NCI-H1105 treated with DMSO at 0.1 percent for 48 hours (cell line): Measurements from ENCODE around the gene GLT8D2.

Source experiments
- DNase-seq: peaks from one replicate; lab custom pipeline; 2025; lab: John Stamatoyannopoulos, UW

Gene GLT8D2

GRCh38 chr12:104049903-104050356 is at the start of gene GLT8D2:
TSS of gene GLT8D2 (minus strand) at chr12:104050187. CDS start at chr12:104019648, 30,539 bp downstream.
- DNase-seq: peak; percentile 25

- DNase-seq: no peak
Measured at GRCh38 chr12:104097954-104098353, 48.0 kb upstream of the GLT8D2 start.

GRCh38 chr12:104095289-104095688 is 45.3 kb upstream of the GLT8D2 start:
- no peak for DNase-seq

GRCh38 chr12:104094284-104094683 is 44.3 kb upstream of the GLT8D2 start:
- no peak for DNase-seq

- DNase-seq: no peak
Measured at GRCh38 chr12:104091136-104091535, 41.1 kb upstream of the GLT8D2 start.

GRCh38 chr12:104090685-104091084 is 40.7 kb upstream of the GLT8D2 start:
- no peak for DNase-seq

GRCh38 chr12:104083769-104084475 is 33.9 kb upstream of the GLT8D2 start:
- DNase-seq: no peak

- no peak for DNase-seq
Measured at GRCh38 chr12:104080764-104081163, 30.8 kb upstream of the GLT8D2 start.

- no peak for DNase-seq
Measured at GRCh38 chr12:104079024-104079423, 29.0 kb upstream of the GLT8D2 start.

- DNase-seq: no peak
Measured at GRCh38 chr12:104073699-104074098, 23.7 kb upstream of the GLT8D2 start.

GRCh38 chr12:104072099-104072498 is 22.1 kb upstream of the GLT8D2 start:
- no peak for DNase-seq

- DNase-seq: no peak
Measured at GRCh38 chr12:104064842-104065427, 14.9 kb upstream of the GLT8D2 start.

- DNase-seq: peak; percentile 89
Measured at GRCh38 chr12:104064031-104064841, 14.2 kb upstream of the GLT8D2 start, which contains the start of gene HCFC2. TSS of gene HCFC2 (plus strand) at chr12:104064531. CDS start at chr12:104064561, 30 bp downstream.

- peak; percentile 46 for DNase-seq
Measured at GRCh38 chr12:104063712-104064030, 13.7 kb upstream of the GLT8D2 start.

GRCh38 chr12:104060791-104061190 is 10.8 kb upstream of the GLT8D2 start:
- no peak for DNase-seq

GRCh38 chr12:104059963-104060362 is 10.0 kb upstream of the GLT8D2 start:
- no peak for DNase-seq

GRCh38 chr12:104058802-104059201 is 8.8 kb upstream of the GLT8D2 start:
- no peak for DNase-seq

- peak; percentile 47 for DNase-seq
Measured at GRCh38 chr12:104057771-104058197, 7.8 kb upstream of the GLT8D2 start.

GRCh38 chr12:104056419-104056972 is 6.5 kb upstream of the GLT8D2 start:
- DNase-seq: no peak

GRCh38 chr12:104055686-104056388 is 5.8 kb upstream of the GLT8D2 start:
- DNase-seq: peak; percentile 98

- no peak for DNase-seq
Measured at GRCh38 chr12:104054681-104055346, 4.8 kb upstream of the GLT8D2 start.
